GM21786 (cell line): ENCODE results near the gene PRPH.
"Not testable (repeated sequence)": the region's sequence is repeated elsewhere in the genome, so short reads cannot be mapped to it uniquely, and the experiment has no call there.

Source experiments
- ATAC-seq: cut with Tn5 transposase; IDR thresholded peaks from one replicate; pipeline ENCODE4 v1.9.1; 2021; ENCODE audit not compliant: unreplicated experiment

PRPH gene

GRCh38 chr12:49298160-49298559 is 3.2 kb downstream of the PRPH start:
- ATAC-seq: no peak

GRCh38 chr12:49301760-49302159 is 6.8 kb downstream of the PRPH start:
- ATAC-seq: no peak

GRCh38 chr12:49304161-49304560 is 9.2 kb downstream of the PRPH start:
- no peak for ATAC-seq

GRCh38 chr12:49305762-49306510 is 11.0 kb downstream of the PRPH start:
- ATAC-seq: no peak

- no peak for ATAC-seq
These were observed 14.4 kb downstream of the PRPH start for GRCh38 chr12:49309386-49309785.

- not testable (repeated sequence) for ATAC-seq
These were observed 15.6 kb downstream of the PRPH start for GRCh38 chr12:49310451-49311000.

- no peak for ATAC-seq
These were observed 19.9 kb downstream of the PRPH start for GRCh38 chr12:49314811-49315210.

GRCh38 chr12:49317118-49317517 is 22.2 kb downstream of the PRPH start:
- not testable (repeated sequence) for ATAC-seq

GRCh38 chr12:49320411-49321103 is 25.6 kb downstream of the PRPH start:
- not testable (repeated sequence) for ATAC-seq

GRCh38 chr12:49322367-49322707 is 27.4 kb downstream of the PRPH start:
- no peak for ATAC-seq

- peak; percentile 97 for ATAC-seq
These were observed 28.0 kb downstream of the PRPH start, which contains the start of gene TROAP for GRCh38 chr12:49322708-49323523. TROAP (plus strand) TSS chr12:49323255; CDS start chr12:49323609, 354 bp downstream.

GRCh38 chr12:49323524-49324097 is 28.7 kb downstream of the PRPH start:
- no peak for ATAC-seq

- no peak for ATAC-seq
These were observed 30.7 kb downstream of the PRPH start for GRCh38 chr12:49325606-49326005.

GRCh38 chr12:49327368-49327767 is 32.4 kb downstream of the PRPH start:
- ATAC-seq: no peak

GRCh38 chr12:49327887-49328286 is 32.9 kb downstream of the PRPH start:
- ATAC-seq: no peak

- no peak for ATAC-seq
These were observed 33.9 kb downstream of the PRPH start for GRCh38 chr12:49328816-49329215.

GRCh38 chr12:49330032-49330619 is 35.2 kb downstream of the PRPH start:
- ATAC-seq: no peak

- ATAC-seq: no peak
These were observed 35.9 kb downstream of the PRPH start for GRCh38 chr12:49330631-49331379.

GRCh38 chr12:49331380-49332222 is 36.7 kb downstream of the PRPH start:
- ATAC-seq: no peak
